H9 (cell line): Measurements from ENCODE around the gene ZNRF3. TPM values are rescaled to one million over a fixed set of nuclear protein-coding genes. Genes with fewer than 3 reads are reported as not detected.

Source experiments
- DNase-seq: peaks from one replicate; pipeline ENCODE4 v3.0.0-alpha.2; 2017
- H2AFZ ChIP-seq: one replicate; pipeline ENCODE4 v1.6.1; 2013; ENCODE audit warnings: mild to moderate bottlenecking, low read length, control low read depth, moderate library complexity
- H2AK5ac ChIP-seq: 2 replicates; pipeline ENCODE4 v1.6.1; 2013; ENCODE audit warnings: low read length, control low read depth, mixed read lengths; ENCODE audit not compliant: insufficient read length
- H2BK120ac ChIP-seq: one replicate; pipeline ENCODE4 v1.6.1; 2013; ENCODE audit warnings: low read depth, mild to moderate bottlenecking, low read length, control low read depth, inconsistent platforms; ENCODE audit not compliant: poor library complexity, severe bottlenecking
- H2BK12ac ChIP-seq: 2 replicates; pipeline ENCODE4 v1.6.1; 2013; ENCODE audit warnings: low read length, control low read depth, mixed read lengths, low read depth; ENCODE audit not compliant: insufficient read length
- H2BK15ac ChIP-seq: 2 replicates; pipeline ENCODE4 v1.6.1; 2013; ENCODE audit warnings: low read depth, low read length, control low read depth
- H2BK20ac ChIP-seq: one replicate; pipeline ENCODE4 v1.6.1; 2013; ENCODE audit warnings: low read depth, mild to moderate bottlenecking, low read length, control low read depth, inconsistent platforms; ENCODE audit not compliant: poor library complexity, severe bottlenecking
- H2BK5ac ChIP-seq: 2 replicates; pipeline ENCODE4 v1.6.1; 2013; ENCODE audit warnings: low read length, control low read depth, mixed read lengths; ENCODE audit not compliant: insufficient read length
- H3K14ac ChIP-seq: 2 replicates; pipeline ENCODE4 v1.6.1; 2013; ENCODE audit warnings: low read length, control low read depth; ENCODE audit not compliant: insufficient read depth
- H3K18ac ChIP-seq: 2 replicates; pipeline ENCODE4 v1.6.1; 2013; ENCODE audit warnings: low read depth, mild to moderate bottlenecking, mixed read lengths, low read length, control low read depth; ENCODE audit not compliant: insufficient read length
- H3K23ac ChIP-seq: 2 replicates; pipeline ENCODE4 v1.6.1; 2013; ENCODE audit warnings: low read length, control low read depth, mixed read lengths, low read depth; ENCODE audit not compliant: insufficient read length
- H3K23me2 ChIP-seq: 2 replicates; pipeline ENCODE4 v1.6.1; 2013; ENCODE audit warnings: low read depth, mild to moderate bottlenecking, mixed read lengths, low read length, control low read depth; ENCODE audit not compliant: insufficient read length, poor library complexity, severe bottlenecking
- H3K27ac ChIP-seq: 2 replicates; pipeline ENCODE4 v1.5.1; 2013; ENCODE audit warnings: low read length, control low read depth, mixed read lengths, low read depth; ENCODE audit not compliant: insufficient read length
- H3K27me3 ChIP-seq: 2 replicates; pipeline ENCODE4 v1.6.1; 2013; ENCODE audit warnings: low read length, control low read depth, inconsistent platforms; ENCODE audit not compliant: insufficient read depth
- H3K4ac ChIP-seq: 2 replicates; pipeline ENCODE4 v1.6.1; 2013; ENCODE audit warnings: low read depth, mild to moderate bottlenecking, control low read depth, inconsistent platforms, low read length, moderate library complexity
- H3K4me1 ChIP-seq: 2 replicates; pipeline ENCODE4 v1.6.1; 2013; ENCODE audit warnings: low read length, control low read depth, inconsistent platforms; ENCODE audit not compliant: insufficient read depth
- H3K4me2 ChIP-seq: 2 replicates; pipeline ENCODE4 v1.6.1; 2013; ENCODE audit warnings: low read length, control low read depth, mixed read lengths; ENCODE audit not compliant: insufficient read length, insufficient read depth
- H3K56ac ChIP-seq: 2 replicates; pipeline ENCODE4 v1.6.1; 2013; ENCODE audit warnings: low read depth, mild to moderate bottlenecking, mixed read lengths, low read length, control low read depth; ENCODE audit not compliant: insufficient read length
- H3K79me1 ChIP-seq: 2 replicates; pipeline ENCODE4 v1.6.1; 2013; ENCODE audit warnings: low read depth, mild to moderate bottlenecking, moderate library complexity, low read length, control low read depth, inconsistent platforms; ENCODE audit not compliant: insufficient read depth, poor library complexity, severe bottlenecking
- H3K79me2 ChIP-seq: 2 replicates; pipeline ENCODE4 v1.6.1; 2013; ENCODE audit warnings: low read length, control low read depth, inconsistent platforms; ENCODE audit not compliant: insufficient read depth
- H3K9ac ChIP-seq: 2 replicates; pipeline ENCODE4 v1.6.1; 2013; ENCODE audit warnings: low read length, control low read depth, mixed read lengths; ENCODE audit not compliant: insufficient read length; ENCODE audit errors: extremely low read depth
- H3K9me3 ChIP-seq: one replicate; pipeline ENCODE4 v1.6.1; 2013; ENCODE audit warnings: low read depth, low read length, inconsistent platforms; ENCODE audit not compliant: control insufficient read depth
- H3T11ph ChIP-seq: one replicate; pipeline ENCODE4 v1.6.1; 2013; ENCODE audit warnings: mild to moderate bottlenecking, low read length, control low read depth, inconsistent platforms
- H4K20me1 ChIP-seq: one replicate; pipeline ENCODE4 v1.6.1; 2013; ENCODE audit not compliant: control insufficient read depth, insufficient read length, insufficient read depth
- H4K5ac ChIP-seq: 2 replicates; pipeline ENCODE4 v1.6.1; 2013; ENCODE audit warnings: low read depth, mild to moderate bottlenecking, mixed read lengths, low read length, control low read depth; ENCODE audit not compliant: insufficient read length
- H4K8ac ChIP-seq: replicated peaks from 2 replicates; pipeline ENCODE4 v1.6.1; 2013; ENCODE audit warnings: low read length, control low read depth, mixed read lengths, low read depth; ENCODE audit not compliant: insufficient read length
- H4K91ac ChIP-seq: 2 replicates; pipeline ENCODE4 v1.6.1; 2013; ENCODE audit warnings: low read depth, mild to moderate bottlenecking, moderate library complexity, mixed read lengths, low read length, control low read depth; ENCODE audit not compliant: insufficient read length
- H3K27ac Mint-ChIP-seq, 3 experiments: 2 replicates in 2 of 3; 3 replicates in 1 of 3; pipeline ENCODE4 v1.8.0; 2020 to 2021; ENCODE audit warnings: mixed read lengths in 3 of 3, mild to moderate bottlenecking in 1 of 3, moderate library complexity in 1 of 3
- H3K27me3 Mint-ChIP-seq: 2 replicates; pipeline ENCODE4 v1.8.0; 2021; ENCODE audit warnings: low read depth, mild to moderate bottlenecking, moderate library complexity, mixed read lengths
- H3K36me3 Mint-ChIP-seq, 3 experiments: 2 replicates in 2 of 3; 3 replicates in 1 of 3; pipeline ENCODE4 v1.8.0; 2020 to 2021; ENCODE audit warnings: low read depth in 3 of 3, mixed read lengths in 3 of 3; ENCODE audit not compliant: insufficient read depth in 1 of 3
- H3K4me1 Mint-ChIP-seq, 2 experiments: 2 replicates each; pipeline ENCODE4 v1.8.0; 2020; ENCODE audit warnings: mixed read lengths in 2 of 2
- H3K4me3 Mint-ChIP-seq, 2 experiments: 2 replicates in 1 of 2; 3 replicates in 1 of 2; pipeline ENCODE4 v1.8.0; 2020 to 2021; ENCODE audit warnings: mild to moderate bottlenecking in 2 of 2, mixed read lengths in 2 of 2, moderate library complexity in 1 of 2
- H3K9me3 Mint-ChIP-seq, 2 experiments: 2 replicates in 1 of 2; 3 replicates in 1 of 2; pipeline ENCODE4 v1.8.0; 2020; ENCODE audit warnings: mild to moderate bottlenecking in 2 of 2, mixed read lengths in 2 of 2, moderate library complexity in 1 of 2
- CTCF ChIP-seq: fragments of 200-600 bp; sonication (generic); conservative IDR thresholded peaks from 3 replicates; pipeline ENCODE4 v1.8.0; 2021; ENCODE audit warnings: antibody characterized with exemption, mild to moderate bottlenecking
- whole genome bisulfite sequencing: extraction: QIAGEN DNeasy Blood & Tissue Kit; methylation state at CpG from one replicate; pipeline ENCODE4 v1.1.7; 2013; ENCODE audit warnings: missing lambda C conversion rate, low lambda C conversion rate, mixed read lengths; ENCODE audit not compliant: insufficient read length; ENCODE audit errors: extremely low coverage; 5-methylcytosine and 5-hydroxymethylcytosine counted together
- total RNA-seq: library from RNA; stranded (reverse); gene quantifications from 2 replicates; pipeline ENCODE4 v1.2.1, GENCODE V29; 2021

ZNRF3 gene
- total RNA-seq, 1 experiment from 2014 or later, result 20.6 TPM

- H3K9ac ChIP-seq, result no peak overlapping the region
- no peak overlapping the region for H2BK12ac ChIP-seq
- H2BK120ac ChIP-seq, result no peak overlapping the region
- H3K14ac ChIP-seq, result no peak overlapping the region
- no peak overlapping the region for H3K27ac ChIP-seq
- no peak overlapping the region for H2AK5ac ChIP-seq
- no peak overlapping the region for H2BK5ac ChIP-seq
- H4K5ac ChIP-seq, result no peak overlapping the region
- no peak overlapping the region for H3K18ac ChIP-seq
- H3K4ac ChIP-seq, result no peak overlapping the region
- H3K36me3 Mint-ChIP-seq, result no peaks in the 10 kb centered on the region; a peak in 1 of 7 replicates
- no peak overlapping the region for H3K4me2 ChIP-seq
- H4K91ac ChIP-seq, result no peak overlapping the region
- no peak overlapping the region for H2BK15ac ChIP-seq
- no peaks in the 10 kb centered on the region for H4K20me1 ChIP-seq
- H3T11ph ChIP-seq, result no peak overlapping the region
- no peak overlapping the region for H3K4me3 Mint-ChIP-seq
- H3K23ac ChIP-seq, result no peak overlapping the region
- WGBS, result no CpG with 5 or more reads among the region's 12 CpGs
- no peaks in the 10 kb centered on the region for H3K79me2 ChIP-seq
- no peaks in the 10 kb centered on the region; the same call in 1 of the 2 replicates for H3K4me1 ChIP-seq
- no peaks in the 10 kb centered on the region for H3K79me1 ChIP-seq
- H2BK20ac ChIP-seq, result no peak overlapping the region
- H3K27me3 Mint-ChIP-seq, result peaks cover 7% of the 10 kb centered on the region
- no peaks in the 10 kb centered on the region for H3K27me3 ChIP-seq
- DNase-seq, result no peak
- no peaks in the 10 kb centered on the region for H3K9me3 ChIP-seq
- no peaks in the 10 kb centered on the region; a peak in 1 of 5 replicates for H3K9me3 Mint-ChIP-seq
- H3K4me1 Mint-ChIP-seq, result peaks cover 27 to 35% of the 10 kb centered on the region in 2 experiments
- H3K27ac Mint-ChIP-seq, result no peak overlapping the region
- H2AFZ ChIP-seq, result no peak overlapping the region
- no peak overlapping the region for H3K56ac ChIP-seq
- peak; percentile 49; the same call in 2 of the 3 replicates for TF ChIP-seq CTCF
- H3K23me2 ChIP-seq, result no peaks in the 10 kb centered on the region
- H4K8ac ChIP-seq, result no peak overlapping the region
These were observed 177.0 kb downstream of the ZNRF3 start for GRCh38 chr22:29060251-29060869.
